NCI-H748 treated with DMSO at 0.1 percent for 48 hours (cell line): ENCODE data around the gene SLC5A3.

Experiments
- DNase-seq: peaks from one replicate; lab custom pipeline; 2025; lab: John Stamatoyannopoulos, UW

SLC5A3 gene

GRCh38 chr21:34071683-34072082, 1.7 kb upstream of the SLC5A3 start:
- DNase-seq: no peak

- DNase-seq: no peak
These were observed 990 bp upstream of the SLC5A3 start for GRCh38 chr21:34072145-34073031.

GRCh38 chr21:34073749-34074282, 438 bp downstream of the SLC5A3 start:
- DNase-seq: peak; percentile 2

- no peak for DNase-seq
These were observed 1.1 kb downstream of the SLC5A3 start for GRCh38 chr21:34074283-34075090.

GRCh38 chr21:34075091-34075425, 1.7 kb downstream of the SLC5A3 start:
- no peak for DNase-seq

- no peak for DNase-seq
These were observed 2.6 kb downstream of the SLC5A3 start for GRCh38 chr21:34075760-34076660.

GRCh38 chr21:34076835-34077234, 3.5 kb downstream of the SLC5A3 start:
- no peak for DNase-seq

- no peak for DNase-seq
These were observed 4.5 kb downstream of the SLC5A3 start for GRCh38 chr21:34077888-34078287.

- no peak for DNase-seq
These were observed 5.5 kb downstream of the SLC5A3 start for GRCh38 chr21:34078915-34079314.

- DNase-seq: no peak
These were observed 7.3 kb downstream of the SLC5A3 start for GRCh38 chr21:34080710-34081109.

- no peak for DNase-seq
These were observed 9.4 kb downstream of the SLC5A3 start for GRCh38 chr21:34082769-34083168.

GRCh38 chr21:34083357-34083756, 10.0 kb downstream of the SLC5A3 start:
- DNase-seq: no peak

GRCh38 chr21:34085129-34085528, 11.8 kb downstream of the SLC5A3 start:
- DNase-seq: no peak

GRCh38 chr21:34086887-34087306, 13.5 kb downstream of the SLC5A3 start:
- no peak for DNase-seq

GRCh38 chr21:34088752-34089151, 15.4 kb downstream of the SLC5A3 start:
- no peak for DNase-seq

- no peak for DNase-seq
These were observed 17.7 kb downstream of the SLC5A3 start for GRCh38 chr21:34091032-34091431.

- no peak for DNase-seq
These were observed 18.2 kb downstream of the SLC5A3 start for GRCh38 chr21:34091607-34092006.

GRCh38 chr21:34092262-34092921, 19.0 kb downstream of the SLC5A3 start:
- peak; percentile 10 for DNase-seq

- DNase-seq: no peak
These were observed 19.7 kb downstream of the SLC5A3 start for GRCh38 chr21:34093083-34093482.

- DNase-seq: no peak
These were observed 21.6 kb downstream of the SLC5A3 start for GRCh38 chr21:34094949-34095348.

- no peak for DNase-seq
These were observed 24.1 kb downstream of the SLC5A3 start for GRCh38 chr21:34097442-34097841.
